Gastroesophageal sphincter (tissue), 4 donors: ENCODE measurements around the gene IFI27L2. TPM values are rescaled to one million over a fixed set of nuclear protein-coding genes. Genes with fewer than 3 reads are reported as not detected.

Experiments used
- ATAC-seq: fragments of 150-250 bp; one replicate; pipeline ENCODE4 v1.9.1; 2016; ENCODE audit warnings: mild to moderate bottlenecking, moderate library complexity
- H3K27ac ChIP-seq, 4 donors: fragments of 200-600 bp; sonication (generic) in 3 of 4; 1 replicate in 3 of 4; 2 replicates in 1 of 4; pipeline ENCODE4 v1.5.1; 2016 to 2019
- H3K27me3 ChIP-seq: fragments of 200-600 bp; sonication (generic); one replicate; pipeline ENCODE4 v1.5.1; 2019
- H3K36me3 ChIP-seq, 2 donors: fragments of 200-600 bp; sonication (generic); one replicate each; pipeline ENCODE4 v1.5.1; 2019; ENCODE audit warnings: control low read depth in 1 of 2
- H3K4me1 ChIP-seq, 3 donors: fragments of 200-600 bp; sonication (generic); 1 replicate in 2 of 3; 2 replicates in 1 of 3; pipeline ENCODE4 v1.5.1; 2016 to 2019; ENCODE audit warnings: control low read depth in 2 of 3
- H3K4me3 ChIP-seq, 2 donors: fragments of 200-600 bp; sonication (generic); one replicate each; pipeline ENCODE4 v1.5.1; 2019; ENCODE audit warnings: mild to moderate bottlenecking in 1 of 2, moderate library complexity in 1 of 2
- H3K9me3 ChIP-seq, 3 donors: fragments of 200-600 bp; sonication (generic); one replicate each; pipeline ENCODE4 v1.5.1; 2017 to 2019; ENCODE audit warnings: control low read depth in 2 of 3
- EP300 ChIP-seq: sonication (generic); formaldehyde crosslinking; IDR thresholded peaks from one replicate; pipeline ENCODE4 v1.6.1; 2017; ENCODE audit warnings: antibody characterized with exemption, mild to moderate bottlenecking
- POLR2A ChIP-seq, 2 donors: fragments of 450-650 bp; IDR thresholded peaks; one replicate each; pipeline ENCODE4 v1.6.1; 2017; ENCODE audit warnings: antibody characterized with exemption in 2 of 2, mild to moderate bottlenecking in 2 of 2, moderate library complexity in 1 of 2
- POLR2AphosphoS5 ChIP-seq: sonication (generic); formaldehyde crosslinking; IDR thresholded peaks from one replicate; pipeline ENCODE4 v1.6.1; 2017; ENCODE audit warnings: antibody characterized with exemption
- WGBS, 2 donors: methylation state at CpG; one replicate each; pipeline ENCODE4 v1.1.5; 2018; ENCODE audit warnings: low coverage in 1 of 2; 5-methylcytosine and 5-hydroxymethylcytosine counted together
- total RNA-seq, 4 donors: library from RNA; depleted of rRNA; stranded (reverse); fragments of >200 nt; gene quantifications; one replicate each; pipeline ENCODE4 v1.1.0, GENCODE V29; 2016
- TF ChIP-seq, protein P1 (sequence below), 4 experiments: fragments of 200-600 bp in 2 of 4; fragments of 450-650 bp in 2 of 4; sonication (generic) in 1 of 4; IDR thresholded peaks; one replicate each; pipeline ENCODE4 v1.5.1; 2017 to 2019; ENCODE audit warnings: antibody characterized with exemption in 4 of 4, mild to moderate bottlenecking in 2 of 4, moderate library complexity in 2 of 4

Gene IFI27L2
- total RNA-seq, 4 donors from 2014 or later: 25.7 to 67.2 (median 52.2) TPM

DNA sequence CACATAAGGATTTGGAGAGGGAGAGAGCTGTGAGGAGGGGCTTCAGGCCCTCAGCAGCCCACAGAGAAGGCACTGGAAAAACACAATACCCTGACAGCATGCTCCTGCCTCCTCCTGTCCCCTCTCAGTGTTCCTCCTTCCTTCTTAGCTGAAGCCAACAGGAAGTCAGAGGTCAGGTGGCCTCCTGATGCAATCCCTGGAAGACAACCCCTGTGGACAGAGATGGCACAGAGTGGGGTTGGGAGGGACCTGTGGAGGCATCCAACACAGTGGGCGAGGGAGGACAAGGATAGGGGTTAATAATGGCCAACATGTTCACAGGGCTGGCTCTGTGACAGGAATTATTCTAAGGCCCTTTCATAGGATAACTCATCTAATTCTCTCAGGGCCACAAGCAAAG is 15.4 kb upstream of the IFI27L2 start:
- no peak for ATAC-seq

DNA sequence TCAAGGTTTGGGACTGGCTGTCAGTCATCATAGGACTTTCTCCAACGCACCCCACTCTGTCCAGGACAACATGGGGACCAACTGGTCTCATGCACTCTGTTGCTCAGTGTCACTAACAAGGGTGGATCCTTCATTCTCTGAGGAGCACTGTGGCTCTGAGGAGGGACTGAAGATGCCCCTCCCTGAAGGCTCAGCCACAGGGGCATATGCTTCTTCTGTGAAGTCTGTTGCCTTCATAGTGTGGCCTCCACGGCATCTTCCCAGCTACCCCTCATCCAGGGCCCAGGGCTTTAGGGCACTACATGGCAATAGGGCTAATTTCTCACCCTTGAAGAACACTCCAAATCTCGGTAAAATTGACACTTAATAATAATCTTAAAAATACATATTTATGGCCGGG is 14.3 kb upstream of the IFI27L2 start:
- Histone ChIP-seq H3K27ac (no peak overlapping the region), H3K27me3 (no peaks in the 10 kb centered on the region), H3K36me3 (no peaks in the 10 kb centered on the region), H3K9me3 (no peaks in the 10 kb centered on the region), H3K4me1 (no peaks in the 10 kb centered on the region), H3K4me3 (no peak overlapping the region)
- no peak for ATAC-seq
- 83 to 92% methylated on average over 1 to 2 of the region's 4 CpGs for WGBS, 2 donors
- TF ChIP-seq, protein P1, sequence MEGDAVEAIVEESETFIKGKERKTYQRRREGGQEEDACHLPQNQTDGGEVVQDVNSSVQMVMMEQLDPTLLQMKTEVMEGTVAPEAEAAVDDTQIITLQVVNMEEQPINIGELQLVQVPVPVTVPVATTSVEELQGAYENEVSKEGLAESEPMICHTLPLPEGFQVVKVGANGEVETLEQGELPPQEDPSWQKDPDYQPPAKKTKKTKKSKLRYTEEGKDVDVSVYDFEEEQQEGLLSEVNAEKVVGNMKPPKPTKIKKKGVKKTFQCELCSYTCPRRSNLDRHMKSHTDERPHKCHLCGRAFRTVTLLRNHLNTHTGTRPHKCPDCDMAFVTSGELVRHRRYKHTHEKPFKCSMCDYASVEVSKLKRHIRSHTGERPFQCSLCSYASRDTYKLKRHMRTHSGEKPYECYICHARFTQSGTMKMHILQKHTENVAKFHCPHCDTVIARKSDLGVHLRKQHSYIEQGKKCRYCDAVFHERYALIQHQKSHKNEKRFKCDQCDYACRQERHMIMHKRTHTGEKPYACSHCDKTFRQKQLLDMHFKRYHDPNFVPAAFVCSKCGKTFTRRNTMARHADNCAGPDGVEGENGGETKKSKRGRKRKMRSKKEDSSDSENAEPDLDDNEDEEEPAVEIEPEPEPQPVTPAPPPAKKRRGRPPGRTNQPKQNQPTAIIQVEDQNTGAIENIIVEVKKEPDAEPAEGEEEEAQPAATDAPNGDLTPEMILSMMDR (IDR thresholded peaks at IDR 0.05): no peak
- TF ChIP-seq EP300: no peak

More for the DNA sequence above, 15.4 kb upstream of the IFI27L2 start:
- Histone ChIP-seq H3K27ac (no peak overlapping the region), H3K9me3 (no peaks in the 10 kb centered on the region), H3K4me3 (no peak overlapping the region), H3K4me1 (no peaks in the 10 kb centered on the region), H3K27me3 (no peaks in the 10 kb centered on the region), H3K36me3 (no peaks in the 10 kb centered on the region)
- no peak for TF ChIP-seq EP300
- 50% methylated on average over 1 of the region's 1 CpG; no CpG with 5 or more reads in 1 of the 2 donors for WGBS, 2 donors

DNA sequence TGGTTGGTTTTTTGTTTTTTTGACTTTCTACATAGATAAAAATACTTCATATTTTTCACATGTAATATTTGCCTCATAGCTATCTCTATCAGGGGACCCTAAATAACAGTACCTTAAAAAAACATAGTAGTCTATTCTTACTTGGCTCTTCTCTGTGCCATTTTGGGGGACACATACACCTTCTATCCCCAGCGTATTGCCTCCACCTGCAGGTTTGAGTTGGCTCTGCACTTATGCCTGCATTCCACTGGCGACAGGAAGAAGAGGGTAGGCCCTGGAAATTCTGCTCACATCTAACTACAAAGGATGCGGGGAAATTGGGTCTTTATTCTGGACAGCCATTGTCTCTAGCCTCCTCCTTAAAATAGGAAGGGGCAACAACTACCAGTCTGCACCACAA is 13.8 kb upstream of the IFI27L2 start:
- 40 to 52% methylated on average over 1 to 3 of the region's 3 CpGs for WGBS, 2 donors
- no peaks in the 10 kb centered on the region for H3K9me3 ChIP-seq

DNA sequence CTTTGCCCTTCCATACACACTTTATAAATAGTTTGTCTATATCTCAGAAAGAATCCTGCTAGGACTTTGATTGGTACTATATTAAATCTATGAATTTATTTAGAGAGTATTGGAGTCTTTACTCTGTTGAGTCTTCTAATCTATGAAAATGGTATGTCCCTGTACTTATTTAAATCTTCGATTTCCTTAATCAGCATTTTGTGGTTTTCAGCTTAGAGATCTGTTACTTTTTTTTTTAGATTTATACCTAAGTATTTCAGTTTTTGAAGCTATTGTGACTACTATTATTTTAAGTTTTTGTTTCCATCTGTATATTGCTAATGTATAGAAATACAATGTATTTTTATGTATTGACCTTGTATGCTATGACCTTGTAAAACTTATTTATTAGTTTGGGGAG is 13.4 kb upstream of the IFI27L2 start:
- TF ChIP-seq EP300 (no peak), POLR2A (IDR thresholded peaks at IDR 0.05) (no peak), POLR2AphosphoS5 (no peak)
- TF ChIP-seq, protein P1 (IDR thresholded peaks at IDR 0.05): no peak
- H3K4me3 ChIP-seq: no peak overlapping the region
- WGBS, 2 donors: 79 to 92% methylated on average over 1 of the region's 1 CpG

More for the DNA sequence above, 13.8 kb upstream of the IFI27L2 start:
- H3K27me3 ChIP-seq: peaks cover 4% of the 10 kb centered on the region
- no peak overlapping the region for H3K27ac ChIP-seq
- TF ChIP-seq POLR2AphosphoS5 (no peak), EP300 (no peak), POLR2A (IDR thresholded peaks at IDR 0.05) (no peak)
- TF ChIP-seq, protein P1 (IDR thresholded peaks at IDR 0.05): no peak
- H3K4me1 ChIP-seq: no peaks in the 10 kb centered on the region
- no peak overlapping the region for H3K4me3 ChIP-seq
- no peaks in the 10 kb centered on the region for H3K36me3 ChIP-seq
- no peak for ATAC-seq

DNA sequence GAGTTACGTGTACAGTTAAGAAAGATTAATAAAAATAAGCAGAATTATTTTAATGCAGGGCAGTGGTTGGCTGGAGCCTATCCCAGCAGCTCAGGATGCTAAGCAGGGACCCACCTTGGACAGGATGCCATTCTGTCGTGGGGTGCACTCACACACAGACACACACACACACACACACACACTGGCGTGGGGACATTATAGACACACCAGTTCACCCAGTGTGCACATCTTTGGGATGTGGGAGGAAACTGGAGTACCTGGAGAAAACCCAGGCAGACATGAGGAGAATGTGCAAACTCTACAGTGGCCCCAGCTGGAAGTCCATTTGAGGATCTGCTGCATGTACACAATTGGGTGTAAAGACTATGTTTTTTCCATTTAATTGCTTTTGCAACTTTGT is 12.8 kb upstream of the IFI27L2 start:
- WGBS, 2 donors: 49 to 70% methylated on average over 2 to 3 of the region's 3 CpGs
- no peak for ATAC-seq
- Histone ChIP-seq H3K4me1 (no peaks in the 10 kb centered on the region), H3K4me3 (no peak overlapping the region), H3K36me3 (no peaks in the 10 kb centered on the region), H3K27ac (no peak overlapping the region), H3K9me3 (no peaks in the 10 kb centered on the region), H3K27me3 (peaks cover 4% of the 10 kb centered on the region)
- TF ChIP-seq EP300 (no peak), POLR2A (IDR thresholded peaks at IDR 0.05) (no peak), POLR2AphosphoS5 (no peak)

More for the DNA sequence above, 13.4 kb upstream of the IFI27L2 start:
- no peaks in the 10 kb centered on the region for H3K4me1 ChIP-seq
- H3K27ac ChIP-seq: no peak overlapping the region
- H3K9me3 ChIP-seq: no peaks in the 10 kb centered on the region
- no peak for ATAC-seq
- H3K36me3 ChIP-seq: no peaks in the 10 kb centered on the region
- H3K27me3 ChIP-seq: peaks cover 4% of the 10 kb centered on the region

DNA sequence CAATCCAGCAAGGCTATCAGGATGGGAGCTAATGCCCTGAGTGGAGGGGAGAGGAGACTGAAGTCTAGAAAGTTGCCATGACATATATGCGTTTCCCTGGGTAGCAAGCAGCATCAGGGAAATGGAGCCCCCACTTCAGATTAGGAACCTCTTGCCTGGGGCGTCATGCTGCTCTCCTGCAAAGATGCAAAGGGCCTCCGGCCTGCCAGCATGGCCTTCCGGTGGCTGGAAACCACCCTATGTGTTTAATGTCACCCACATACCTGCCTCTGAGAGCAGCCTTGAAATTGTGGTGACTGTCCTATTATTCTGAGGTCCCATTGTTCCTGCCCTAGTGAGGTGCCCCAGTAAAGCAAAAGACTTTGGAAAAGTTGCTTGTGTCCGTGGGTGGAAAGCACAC is 10.0 kb upstream of the IFI27L2 start:
- H3K27me3 ChIP-seq: peaks cover 4% of the 10 kb centered on the region
- no peaks in the 10 kb centered on the region for H3K36me3 ChIP-seq
- ATAC-seq: no peak
- no peak for TF ChIP-seq POLR2AphosphoS5
- no peak for TF ChIP-seq EP300
- TF ChIP-seq POLR2A (IDR thresholded peaks at IDR 0.05): no peak
- TF ChIP-seq, protein P1 (IDR thresholded peaks at IDR 0.05): no peak
- no peaks in the 10 kb centered on the region for H3K9me3 ChIP-seq
- no peak overlapping the region for H3K27ac ChIP-seq
- H3K4me1 ChIP-seq: peaks cover 0 to 8% (median 0%) of the 10 kb centered on the region in 3 donors
- no peak overlapping the region for H3K4me3 ChIP-seq
- WGBS, 2 donors: 67 to 77% methylated on average over 2 of the region's 5 CpGs
